Stimulated activated CD4-positive, alpha-beta T cell treated with anti-CD3 and anti-CD28 coated beads, TNF-alpha, amount 100 ng/mL, for 48 hours (primary cell): ENCODE measurements around the gene ZIC3.

Source experiments
- DNase-seq, 3 donors: peaks; one replicate each; pipeline ENCODE4 v3.0.0-alpha.2; 2020; ENCODE audit warnings: low read depth in 3 of 3

The ZIC3 gene

GRCh38 chrX:137574102-137574783 lies 8.3 kb downstream of the ZIC3 start:
- DNase-seq = no peak

GRCh38 chrX:137574784-137575293 lies 8.9 kb downstream of the ZIC3 start:
- no peak for DNase-seq

- no peak for DNase-seq
These were observed 9.8 kb downstream of the ZIC3 start for GRCh38 chrX:137575596-137576255.

DNA sequence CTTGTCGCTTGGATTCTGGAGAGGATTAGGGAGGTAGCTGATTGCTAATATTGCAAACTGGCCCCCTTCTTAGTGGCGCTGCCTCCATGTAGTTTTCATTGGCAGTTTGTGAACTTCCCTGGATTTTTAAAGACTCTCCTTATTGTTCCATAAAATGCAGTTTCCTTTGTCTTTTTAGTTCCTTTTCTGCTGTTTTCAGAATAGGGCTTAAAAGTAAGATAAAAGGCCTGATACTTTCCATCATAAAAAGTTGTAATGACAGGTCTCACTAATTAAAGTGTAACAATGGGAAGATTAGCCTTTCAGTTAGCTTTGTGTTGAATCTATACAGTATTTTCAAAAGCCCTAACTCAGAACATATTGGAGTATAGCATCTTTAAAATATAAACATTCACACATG lies 21.2 kb downstream of the ZIC3 start:
- no peak for DNase-seq

DNA sequence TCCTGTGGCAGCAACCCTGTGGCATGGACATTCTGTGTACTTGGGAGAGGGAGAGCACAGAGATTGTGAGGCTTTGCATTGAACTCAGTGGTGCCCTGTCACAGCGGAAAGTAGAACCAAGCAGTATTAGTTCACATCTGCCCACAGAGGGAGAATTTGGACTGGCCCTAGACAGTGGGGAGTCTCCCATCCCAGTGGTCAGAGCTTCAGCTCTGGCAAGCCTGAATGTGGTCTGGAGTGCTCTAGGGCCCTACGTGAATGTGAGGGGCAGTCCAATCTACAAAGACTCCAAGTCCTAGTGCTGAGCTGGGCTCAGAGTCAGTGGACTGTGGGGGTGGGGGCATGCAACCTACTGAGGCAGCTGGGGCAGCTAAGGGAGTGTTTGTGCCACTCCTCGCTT lies 34.8 kb downstream of the ZIC3 start:
- DNase-seq = no peak
